ENCODE results near the gene CREB3L2.

CREB3L2 gene

DNA sequence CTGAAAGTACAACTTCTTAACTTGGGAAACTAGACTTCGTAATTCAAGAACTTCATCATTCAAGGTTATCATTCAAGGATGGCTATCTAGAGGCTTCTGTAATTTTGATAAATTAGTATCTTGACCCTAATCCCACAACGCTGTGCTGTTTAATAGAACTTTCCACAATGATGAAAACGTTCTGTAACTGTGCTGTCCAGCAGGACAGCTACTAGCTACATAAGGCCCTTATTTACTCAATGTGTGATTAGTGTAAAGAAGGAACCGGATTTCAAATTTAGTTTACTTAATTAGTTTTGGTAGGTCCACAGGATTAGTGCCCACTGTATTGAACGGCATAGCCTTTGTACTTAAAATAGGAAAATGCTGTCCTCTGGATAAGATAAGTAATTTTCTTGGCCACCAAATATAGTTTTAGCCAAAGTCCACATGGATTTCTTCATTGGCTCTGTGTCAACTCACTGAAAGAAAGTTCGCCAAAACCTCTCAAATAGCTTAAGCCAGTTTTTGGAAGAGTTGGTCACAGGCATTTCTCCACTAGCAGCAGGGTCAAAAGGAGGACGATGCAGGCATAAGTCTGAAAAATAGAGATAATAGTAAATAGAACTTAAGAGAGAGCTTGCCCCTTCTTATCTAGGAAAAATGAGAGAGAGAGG, 172.4 kb downstream of the CREB3L2 start:
- DNase-seq (ENCODE audit: low read depth): no peak
- no peak overlapping the region for H3K4me3 ChIP-seq (replicated peaks; ENCODE audit: low read depth, low read length)
- TF ChIP-seq, protein P1, sequence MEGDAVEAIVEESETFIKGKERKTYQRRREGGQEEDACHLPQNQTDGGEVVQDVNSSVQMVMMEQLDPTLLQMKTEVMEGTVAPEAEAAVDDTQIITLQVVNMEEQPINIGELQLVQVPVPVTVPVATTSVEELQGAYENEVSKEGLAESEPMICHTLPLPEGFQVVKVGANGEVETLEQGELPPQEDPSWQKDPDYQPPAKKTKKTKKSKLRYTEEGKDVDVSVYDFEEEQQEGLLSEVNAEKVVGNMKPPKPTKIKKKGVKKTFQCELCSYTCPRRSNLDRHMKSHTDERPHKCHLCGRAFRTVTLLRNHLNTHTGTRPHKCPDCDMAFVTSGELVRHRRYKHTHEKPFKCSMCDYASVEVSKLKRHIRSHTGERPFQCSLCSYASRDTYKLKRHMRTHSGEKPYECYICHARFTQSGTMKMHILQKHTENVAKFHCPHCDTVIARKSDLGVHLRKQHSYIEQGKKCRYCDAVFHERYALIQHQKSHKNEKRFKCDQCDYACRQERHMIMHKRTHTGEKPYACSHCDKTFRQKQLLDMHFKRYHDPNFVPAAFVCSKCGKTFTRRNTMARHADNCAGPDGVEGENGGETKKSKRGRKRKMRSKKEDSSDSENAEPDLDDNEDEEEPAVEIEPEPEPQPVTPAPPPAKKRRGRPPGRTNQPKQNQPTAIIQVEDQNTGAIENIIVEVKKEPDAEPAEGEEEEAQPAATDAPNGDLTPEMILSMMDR (IDR thresholded peaks at IDR 0.05; ENCODE audit: low read length, missing control alignments): no peak

DNA sequence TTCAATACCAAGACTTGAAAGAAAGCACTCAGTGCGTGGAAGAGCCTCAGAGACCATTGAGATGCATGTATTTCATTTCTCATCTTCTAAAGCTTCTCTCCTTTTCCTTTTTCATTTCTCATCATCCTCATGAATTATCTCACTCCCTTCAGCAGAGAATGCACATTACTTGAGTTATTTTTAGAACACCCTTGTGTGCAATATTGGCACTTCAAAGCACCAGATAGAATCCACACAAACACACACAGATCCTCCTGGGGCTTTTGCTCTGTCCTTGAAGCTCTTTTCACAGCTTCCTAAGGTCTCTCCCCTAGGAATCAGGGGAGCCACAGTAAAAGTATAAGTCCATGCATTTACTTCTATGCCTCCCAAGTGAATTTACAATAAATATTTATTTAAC, 173.4 kb downstream of the CREB3L2 start:
- TF ChIP-seq, protein P1 (IDR thresholded peaks at IDR 0.05; ENCODE audit: low read length, missing control alignments): no peak
- no peak overlapping the region for H3K4me3 ChIP-seq (replicated peaks; ENCODE audit: low read depth, low read length)
- no peak for DNase-seq (ENCODE audit: low read depth)

DNA sequence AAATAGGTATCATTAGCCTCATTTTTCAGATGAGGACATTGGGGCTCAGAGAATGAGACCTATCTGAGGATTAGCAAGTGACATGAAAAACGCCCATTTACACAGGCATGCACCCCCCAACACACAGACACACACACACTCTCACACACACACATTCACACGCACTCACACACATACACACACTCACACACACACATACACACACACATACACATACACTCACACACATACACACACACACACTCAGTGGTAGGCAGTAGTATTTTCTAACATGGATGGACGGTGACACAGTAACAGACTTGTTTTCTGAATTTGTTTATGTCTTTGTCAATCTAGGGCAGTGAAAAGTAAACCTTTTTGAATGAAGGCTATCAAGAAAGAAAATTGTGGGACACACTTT, 176.4 kb downstream of the CREB3L2 start:
- H3K4me3 ChIP-seq (replicated peaks; ENCODE audit: low read depth, low read length): no peak overlapping the region
- no peak for DNase-seq (ENCODE audit: low read depth)
- TF ChIP-seq, protein P1 (IDR thresholded peaks at IDR 0.05; ENCODE audit: low read length, missing control alignments): no peak

Data from fibroblast of pulmonary artery (primary cell).